Caco-2 (cell line): ENCODE data around the gene FBXW8. TPM values are rescaled to one million over a fixed set of nuclear protein-coding genes. Genes with fewer than 3 reads are reported as not detected.
A peak's percentile ranks its signal among the peaks of the same experiment; 100 is the strongest.

Experiments used
- BruUV-seq: library from RNA; stranded (reverse); fragments of 400-500 nt; replicated peaks from 2 replicates; lab custom pipeline; 2021; lab: Mats Ljungman, UMichigan
- CTCF ChIA-PET: fragments of 300-600 bp; sonication (Branson Sonifier 250); formaldehyde crosslinking; loops from one replicate; lab custom pipeline; 2022; ENCODE audit warnings: antibody characterized with exemption; lab: Charles Lee
- POLR2A ChIA-PET: fragments of 300-600 bp; sonication (Branson Sonifier 250); formaldehyde crosslinking; loops from one replicate; lab custom pipeline; 2022; ENCODE audit warnings: antibody characterized with exemption; lab: Charles Lee
- DNase-seq, 2 experiments: peaks; one replicate each; pipeline versions ENCODE4 v3.0.0 to v3.0.0-alpha.2; 2020 to 2022
- H3K27me3 ChIP-seq: replicated peaks from 2 replicates; pipeline ENCODE4 v1.6.0; 2011; ENCODE audit warnings: low read length; ENCODE audit not compliant: control insufficient read depth, insufficient read depth
- H3K36me3 ChIP-seq: 2 replicates; pipeline ENCODE4 v1.5.1; 2011; ENCODE audit warnings: low read length; ENCODE audit not compliant: control insufficient read depth, insufficient read depth
- H3K4me1 ChIP-seq: fragments of 250-450 bp; sonication (Bioruptor Pico); 2 replicates; pipeline ENCODE4 v1.5.1; 2020; ENCODE audit warnings: mild to moderate bottlenecking
- H3K4me3 ChIP-seq: 2 replicates; pipeline ENCODE4 v1.5.1; 2011; ENCODE audit warnings: low read depth, mild to moderate bottlenecking, control low read depth, low read length
- H3K9me3 ChIP-seq: fragments of 250-450 bp; sonication (Bioruptor Pico); 2 replicates; pipeline ENCODE4 v1.5.1; 2020; ENCODE audit warnings: mild to moderate bottlenecking, moderate library complexity
- H3K27ac Mint-ChIP-seq: one replicate; pipeline ENCODE4 v1.8.0; 2022; ENCODE audit warnings: mixed read lengths; ENCODE audit not compliant: unreplicated experiment
- H3K27me3 Mint-ChIP-seq: one replicate; pipeline ENCODE4 v1.8.0; 2022; ENCODE audit warnings: mixed read lengths; ENCODE audit not compliant: insufficient read depth, unreplicated experiment
- H3K36me3 Mint-ChIP-seq: one replicate; pipeline ENCODE4 v1.8.0; 2022; ENCODE audit warnings: mild to moderate bottlenecking, mixed read lengths; ENCODE audit not compliant: insufficient read depth, unreplicated experiment
- H3K4me1 Mint-ChIP-seq: one replicate; pipeline ENCODE4 v1.8.0; 2022; ENCODE audit warnings: low read depth, mixed read lengths; ENCODE audit not compliant: unreplicated experiment
- H3K4me3 Mint-ChIP-seq: one replicate; pipeline ENCODE4 v1.8.0; 2022; ENCODE audit warnings: mild to moderate bottlenecking, moderate library complexity, mixed read lengths; ENCODE audit not compliant: unreplicated experiment
- H3K9me3 Mint-ChIP-seq: one replicate; pipeline ENCODE4 v1.8.0; 2022; ENCODE audit warnings: mixed read lengths; ENCODE audit not compliant: unreplicated experiment
- intact Hi-C: fragments of 100-400 bp; cut with micrococcal nuclease; formaldehyde crosslinking; loops from one replicate; pipeline ENCODE4 v1.10.0; 2022; ENCODE audit not compliant: unreplicated experiment
- total RNA-seq: library from RNA; stranded (reverse); gene quantifications from 2 replicates; pipeline ENCODE4 v1.2.3, GENCODE V29; 2022
- TF ChIP-seq, protein P1 (sequence below), 2 experiments: fragments of 200-600 bp in 1 of 2; IDR thresholded peaks; 1 replicate in 1 of 2; 2 replicates in 1 of 2; pipeline versions ENCODE4 v1.5.1 to v1.8.0; 2011 to 2022; ENCODE audit warnings: antibody characterized with exemption in 1 of 2, control low read depth in 1 of 2, inconsistent platforms in 1 of 2, low read depth in 1 of 2, low read length in 1 of 2, mild to moderate bottlenecking in 1 of 2, moderate library complexity in 1 of 2; ENCODE audit not compliant: insufficient read depth in 1 of 2, severe bottlenecking in 1 of 2, unreplicated experiment in 1 of 2

The FBXW8 gene
- total RNA-seq, 1 experiment from 2014 or later = 12.2 TPM

DNA sequence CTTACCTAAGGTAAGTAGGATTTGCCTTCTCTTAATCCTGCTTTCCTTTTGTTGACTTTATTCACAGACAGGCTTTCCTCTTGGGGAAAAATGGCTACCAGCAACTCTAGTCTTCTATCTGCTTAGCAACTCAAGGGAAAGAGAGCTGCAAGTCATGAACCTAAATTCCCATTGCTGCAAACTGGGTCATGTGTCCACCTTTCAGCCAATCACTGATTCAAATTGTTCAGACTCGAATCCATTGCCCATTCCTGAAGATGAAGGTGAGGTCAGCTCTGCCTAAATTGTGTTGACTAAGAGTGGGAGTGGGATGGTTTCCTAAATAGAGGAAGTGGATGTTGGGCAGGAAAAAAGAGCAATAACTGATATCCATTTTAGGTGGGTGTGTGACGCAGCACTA, 7.7 kb downstream of the FBXW8 start:
- H3K4me1 ChIP-seq = peaks cover 48% of the 10 kb centered on the region
- no peak overlapping the region for H3K4me3 ChIP-seq
- POLR2A ChIA-PET = no interaction called here

DNA sequence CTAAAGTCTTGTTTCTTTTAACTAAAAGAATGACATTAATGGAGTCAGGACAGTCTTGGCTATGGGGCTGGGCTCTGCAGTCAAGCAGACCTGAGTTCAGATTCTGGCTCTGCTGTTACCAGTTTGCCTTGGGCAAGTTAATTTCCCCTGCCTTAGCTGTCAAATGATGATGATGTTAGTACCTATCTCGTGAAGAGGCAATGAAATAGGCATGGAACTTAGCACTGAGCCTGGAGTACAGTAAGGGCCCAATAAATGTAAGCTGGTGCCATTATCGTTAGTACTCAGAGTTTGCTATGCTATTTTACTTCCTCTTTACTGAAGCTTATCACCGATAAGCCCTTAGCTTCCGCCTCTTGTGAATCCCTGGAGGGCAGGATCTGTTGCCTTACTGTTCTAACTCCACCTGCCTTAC, 8.5 kb downstream of the FBXW8 start:
- peaks cover 20% of the 10 kb centered on the region for H3K36me3 Mint-ChIP-seq
- no peak overlapping the region for H3K4me3 ChIP-seq
- CTCF ChIA-PET = interaction anchor here (0.7 kb wide), 1 partner anchor 865 kb away, joined by 3 read pairs; no protein-coding TSS in a partner anchor

More for the DNA sequence above, 7.7 kb downstream of the FBXW8 start:
- Histone ChIP-seq H3K36me3 (no peaks in the 10 kb centered on the region), H3K27me3 (no peaks in the 10 kb centered on the region), H3K9me3 (no peaks in the 10 kb centered on the region; the same call in 1 of the 2 replicates)
- Mint-ChIP-seq H3K9me3 (no peaks in the 10 kb centered on the region), H3K4me1 (peaks cover 40% of the 10 kb centered on the region), H3K27ac (no peak overlapping the region), H3K4me3 (no peak overlapping the region), H3K27me3 (no peaks in the 10 kb centered on the region), H3K36me3 (peaks cover 20% of the 10 kb centered on the region)
- BruUV-seq = no TSS peak
- no peak for DNase-seq
- intact Hi-C loops = no loop called here
- TF ChIP-seq, protein P1, sequence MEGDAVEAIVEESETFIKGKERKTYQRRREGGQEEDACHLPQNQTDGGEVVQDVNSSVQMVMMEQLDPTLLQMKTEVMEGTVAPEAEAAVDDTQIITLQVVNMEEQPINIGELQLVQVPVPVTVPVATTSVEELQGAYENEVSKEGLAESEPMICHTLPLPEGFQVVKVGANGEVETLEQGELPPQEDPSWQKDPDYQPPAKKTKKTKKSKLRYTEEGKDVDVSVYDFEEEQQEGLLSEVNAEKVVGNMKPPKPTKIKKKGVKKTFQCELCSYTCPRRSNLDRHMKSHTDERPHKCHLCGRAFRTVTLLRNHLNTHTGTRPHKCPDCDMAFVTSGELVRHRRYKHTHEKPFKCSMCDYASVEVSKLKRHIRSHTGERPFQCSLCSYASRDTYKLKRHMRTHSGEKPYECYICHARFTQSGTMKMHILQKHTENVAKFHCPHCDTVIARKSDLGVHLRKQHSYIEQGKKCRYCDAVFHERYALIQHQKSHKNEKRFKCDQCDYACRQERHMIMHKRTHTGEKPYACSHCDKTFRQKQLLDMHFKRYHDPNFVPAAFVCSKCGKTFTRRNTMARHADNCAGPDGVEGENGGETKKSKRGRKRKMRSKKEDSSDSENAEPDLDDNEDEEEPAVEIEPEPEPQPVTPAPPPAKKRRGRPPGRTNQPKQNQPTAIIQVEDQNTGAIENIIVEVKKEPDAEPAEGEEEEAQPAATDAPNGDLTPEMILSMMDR (IDR thresholded peaks at IDR 0.05; ENCODE audit: insufficient read depth in 1 of 2, low read depth in 1 of 2, low read length in 1 of 2, severe bottlenecking in 1 of 2, unreplicated experiment in 1 of 2) = no peak
- CTCF ChIA-PET = interaction anchor here (0.6 kb wide), 1 partner anchor 37 kb away, joined by 3 read pairs; no protein-coding TSS in a partner anchor

DNA sequence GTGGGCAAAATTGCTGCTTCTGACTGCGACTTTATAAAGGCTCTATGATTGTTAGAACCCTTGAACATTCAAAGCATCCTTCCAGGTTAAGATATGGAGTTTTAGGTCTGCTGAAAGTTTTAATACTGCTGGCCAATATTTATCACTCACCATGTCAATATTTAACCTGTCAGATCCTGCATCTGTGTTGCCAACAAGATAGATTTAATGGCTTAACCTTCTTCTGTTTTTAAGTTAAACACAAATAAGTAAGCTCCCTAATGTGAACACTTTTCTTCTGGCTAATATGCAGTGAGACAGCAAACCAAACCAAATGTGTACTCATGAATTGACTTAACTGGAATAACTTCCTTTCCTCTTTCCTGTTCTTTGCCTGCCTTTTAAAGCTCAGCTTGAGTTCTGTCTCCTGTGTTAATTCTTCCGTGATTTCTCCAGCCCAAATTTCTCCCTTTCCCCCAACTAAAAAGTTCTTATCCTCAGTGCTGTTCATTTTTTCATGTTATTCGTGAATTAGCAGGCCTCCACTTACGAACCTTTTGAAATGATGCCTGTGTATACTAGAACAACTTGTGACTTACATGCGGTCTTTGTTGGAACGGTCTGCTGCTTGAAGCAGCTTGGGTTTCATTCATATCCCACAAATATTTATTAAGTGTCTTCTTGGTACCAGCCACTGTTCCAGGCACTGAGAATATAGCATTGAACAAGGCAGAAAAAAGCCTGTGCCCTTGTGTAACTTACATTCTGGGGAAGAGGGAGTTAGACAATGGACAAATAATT, 9.1 kb downstream of the FBXW8 start:
- intact Hi-C loops = no loop called here
- H3K9me3 Mint-ChIP-seq = no peaks in the 10 kb centered on the region
- H3K4me1 ChIP-seq = peaks cover 54% of the 10 kb centered on the region
- no peaks in the 10 kb centered on the region for H3K27me3 Mint-ChIP-seq
- POLR2A ChIA-PET = no interaction called here
- no peaks in the 10 kb centered on the region for H3K36me3 ChIP-seq
- H3K4me3 Mint-ChIP-seq = no peak overlapping the region
- no TSS peak for BruUV-seq
- no peaks in the 10 kb centered on the region for H3K27me3 ChIP-seq
- CTCF ChIA-PET = interaction anchor here (0.7 kb wide), 1 partner anchor 866 kb away, joined by 3 read pairs; no protein-coding TSS in a partner anchor
- DNase-seq = no peak
- no peaks in the 10 kb centered on the region; the same call in 1 of the 2 replicates for H3K9me3 ChIP-seq
- TF ChIP-seq, protein P1 (IDR thresholded peaks at IDR 0.05; ENCODE audit: insufficient read depth in 1 of 2, low read depth in 1 of 2, low read length in 1 of 2, severe bottlenecking in 1 of 2, unreplicated experiment in 1 of 2) = no peak
- peak overlapping the region; percentile 2 for H3K27ac Mint-ChIP-seq
- no peak overlapping the region for H3K4me3 ChIP-seq
- peaks cover 40% of the 10 kb centered on the region for H3K4me1 Mint-ChIP-seq
- peaks cover 20% of the 10 kb centered on the region for H3K36me3 Mint-ChIP-seq

More for the DNA sequence above, 8.5 kb downstream of the FBXW8 start:
- Mint-ChIP-seq H3K27me3 (no peaks in the 10 kb centered on the region), H3K9me3 (no peaks in the 10 kb centered on the region), H3K4me3 (no peak overlapping the region), H3K4me1 (peaks cover 40% of the 10 kb centered on the region), H3K27ac (no peak overlapping the region)
- Histone ChIP-seq H3K36me3 (no peaks in the 10 kb centered on the region), H3K27me3 (no peaks in the 10 kb centered on the region), H3K4me1 (peaks cover 51% of the 10 kb centered on the region), H3K9me3 (no peaks in the 10 kb centered on the region; the same call in 1 of the 2 replicates)
- TF ChIP-seq, protein P1 (IDR thresholded peaks at IDR 0.05; ENCODE audit: insufficient read depth in 1 of 2, low read depth in 1 of 2, low read length in 1 of 2, severe bottlenecking in 1 of 2, unreplicated experiment in 1 of 2) = no peak
- no TSS peak for BruUV-seq
- POLR2A ChIA-PET = no interaction called here
- no peak for DNase-seq
- intact Hi-C loops = no loop called here
